ENCODE data around the gene PDE2A.

DNA sequence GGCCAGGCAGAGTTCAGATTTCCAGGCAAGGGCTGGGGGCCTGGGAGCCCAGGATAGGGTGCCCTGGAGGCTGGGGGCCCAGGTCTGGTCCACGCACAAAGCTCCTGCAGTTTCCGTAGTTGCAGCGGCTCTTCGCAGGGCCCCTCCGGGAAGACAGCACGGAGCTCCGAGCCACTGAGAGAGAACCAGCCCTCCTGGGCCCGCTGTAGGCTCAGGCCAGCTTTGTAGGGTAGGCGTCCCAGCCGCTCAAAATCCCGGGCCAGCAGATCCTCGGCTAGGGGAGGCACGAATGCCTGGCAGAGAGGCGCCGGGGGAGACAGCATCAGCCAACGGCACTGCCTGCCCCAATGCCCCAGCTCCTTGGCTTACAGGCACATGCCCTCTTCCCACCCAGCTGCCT lies 23.6 kb upstream of the PDE2A start:
- TF ChIP-seq, protein P1, sequence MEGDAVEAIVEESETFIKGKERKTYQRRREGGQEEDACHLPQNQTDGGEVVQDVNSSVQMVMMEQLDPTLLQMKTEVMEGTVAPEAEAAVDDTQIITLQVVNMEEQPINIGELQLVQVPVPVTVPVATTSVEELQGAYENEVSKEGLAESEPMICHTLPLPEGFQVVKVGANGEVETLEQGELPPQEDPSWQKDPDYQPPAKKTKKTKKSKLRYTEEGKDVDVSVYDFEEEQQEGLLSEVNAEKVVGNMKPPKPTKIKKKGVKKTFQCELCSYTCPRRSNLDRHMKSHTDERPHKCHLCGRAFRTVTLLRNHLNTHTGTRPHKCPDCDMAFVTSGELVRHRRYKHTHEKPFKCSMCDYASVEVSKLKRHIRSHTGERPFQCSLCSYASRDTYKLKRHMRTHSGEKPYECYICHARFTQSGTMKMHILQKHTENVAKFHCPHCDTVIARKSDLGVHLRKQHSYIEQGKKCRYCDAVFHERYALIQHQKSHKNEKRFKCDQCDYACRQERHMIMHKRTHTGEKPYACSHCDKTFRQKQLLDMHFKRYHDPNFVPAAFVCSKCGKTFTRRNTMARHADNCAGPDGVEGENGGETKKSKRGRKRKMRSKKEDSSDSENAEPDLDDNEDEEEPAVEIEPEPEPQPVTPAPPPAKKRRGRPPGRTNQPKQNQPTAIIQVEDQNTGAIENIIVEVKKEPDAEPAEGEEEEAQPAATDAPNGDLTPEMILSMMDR (IDR thresholded peaks at IDR 0.05) = no peak
- no peak for TF ChIP-seq POLR2A (IDR thresholded peaks at IDR 0.05)
